Psoas muscle (tissue), 8 donors: ENCODE results near the gene CAPN15. TPM values are rescaled to one million over a fixed set of nuclear protein-coding genes. Genes with fewer than 3 reads are reported as not detected.

Experiments used
- ATAC-seq, 4 donors: fragments of 200-7000 bp; cut with Tn5 transposase; one replicate each; pipeline ENCODE4 v1.9.1; 2020; ENCODE audit warnings: moderate library complexity in 3 of 4, mild to moderate bottlenecking in 2 of 4
- DNase-seq, 2 donors: peaks; one replicate each; pipeline ENCODE4 v3.0.0-alpha.2; 2020
- H3K27ac ChIP-seq: fragments of 200-600 bp; one replicate; pipeline ENCODE4 v1.8.0; 2022
- H3K27me3 ChIP-seq, 3 donors: fragments of 200-600 bp in 1 of 3; one replicate each; pipeline versions ENCODE4 v1.6.1 to v1.8.0; 2013 to 2022; ENCODE audit warnings: low read length in 2 of 3, mild to moderate bottlenecking in 2 of 3, moderate library complexity in 1 of 3; ENCODE audit not compliant: insufficient read depth in 3 of 3
- H3K36me3 ChIP-seq, 2 donors: fragments of 200-600 bp in 1 of 2; one replicate each; pipeline versions ENCODE4 v1.6.1 to v1.8.0; 2013 to 2022; ENCODE audit warnings: low read depth in 1 of 2, mild to moderate bottlenecking in 1 of 2, moderate library complexity in 1 of 2; ENCODE audit not compliant: insufficient read depth in 1 of 2
- H3K4me1 ChIP-seq: fragments of 200-600 bp; one replicate; pipeline ENCODE4 v1.8.0; 2022
- H3K4me3 ChIP-seq: fragments of 200-600 bp; one replicate; pipeline ENCODE4 v1.8.0; 2022; ENCODE audit warnings: mild to moderate bottlenecking
- H3K9me3 ChIP-seq: fragments of 200-600 bp; one replicate; pipeline ENCODE4 v1.8.0; 2022
- WGBS, 3 donors: extraction: QIAGEN DNeasy Blood & Tissue Kit; methylation state at CpG; one replicate each; pipeline versions ENCODE4 v1.1.6 to v1.1.7; 2013; 5-methylcytosine and 5-hydroxymethylcytosine counted together
- intact Hi-C, 2 donors: fragments of 100-400 bp; cut with DNase I; formaldehyde crosslinking; loops; one replicate each; pipeline versions ENCODE4 v1.11.0 to v1.14.2; 2022
- polyA plus RNA-seq, 3 donors: library from polyadenylated mRNA; stranded (reverse); fragments of 200-250 nt; gene quantifications; one replicate each; pipeline ENCODE4 v1.2.3, GENCODE V29; 2013
- total RNA-seq, 4 donors: library from RNA; stranded (reverse); fragmentation: NEBNext Ultra II Directional in 2 of 4; extraction: Animal tissue kit (Norgen Biotek cat#: 25700) in 2 of 4; gene quantifications; one replicate each; pipeline versions ENCODE4 v1.2.1 to v1.2.4, GENCODE V29; 2021 to 2023
- TF ChIP-seq, protein P1 (sequence below): fragments of 200-600 bp; IDR thresholded peaks from one replicate; pipeline ENCODE4 v1.8.0; 2022; ENCODE audit warnings: antibody characterized with exemption
- donor health status: healthy with polysubstance abuse.
- donor health status: DM: no; HTN: no; CAD: no; lungs with moderate emphysema.
- donor health status: Bipolar disorder and iron deficiency.
- donor health status: healthy.
- donor health status: DM: yes; HTN: yes; CAD: no.
- donor health status: DM: no; HTN: no; CAD: no.
- donor health status: DM: no; HTN: no; CAD: no.
- donor health status: DM: yes; HTN: yes; CAD: no.

The CAPN15 gene
- total and polyA plus RNA-seq, 7 donors = 14.9 to 32.1 (median 25.5) TPM

DNA sequence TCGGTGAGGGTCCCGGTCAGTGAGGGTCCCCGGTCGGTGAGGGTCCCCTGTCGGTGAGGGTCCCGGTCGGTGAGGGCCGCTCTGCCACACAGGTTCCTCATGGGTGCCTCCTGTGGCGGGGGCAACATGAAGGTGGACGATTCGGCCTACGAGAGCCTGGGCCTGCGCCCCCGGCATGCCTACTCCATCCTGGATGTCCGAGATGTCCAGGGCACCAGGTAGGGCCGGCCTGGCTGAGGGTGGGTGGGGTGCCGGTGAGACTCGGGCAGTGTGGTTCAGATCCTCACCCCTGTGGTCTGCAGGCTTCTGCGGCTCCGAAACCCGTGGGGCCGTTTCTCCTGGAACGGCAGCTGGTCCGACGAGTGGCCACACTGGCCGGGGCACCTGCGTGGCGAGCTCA, 23.7 kb downstream of the CAPN15 start:
- TF ChIP-seq, protein P1, sequence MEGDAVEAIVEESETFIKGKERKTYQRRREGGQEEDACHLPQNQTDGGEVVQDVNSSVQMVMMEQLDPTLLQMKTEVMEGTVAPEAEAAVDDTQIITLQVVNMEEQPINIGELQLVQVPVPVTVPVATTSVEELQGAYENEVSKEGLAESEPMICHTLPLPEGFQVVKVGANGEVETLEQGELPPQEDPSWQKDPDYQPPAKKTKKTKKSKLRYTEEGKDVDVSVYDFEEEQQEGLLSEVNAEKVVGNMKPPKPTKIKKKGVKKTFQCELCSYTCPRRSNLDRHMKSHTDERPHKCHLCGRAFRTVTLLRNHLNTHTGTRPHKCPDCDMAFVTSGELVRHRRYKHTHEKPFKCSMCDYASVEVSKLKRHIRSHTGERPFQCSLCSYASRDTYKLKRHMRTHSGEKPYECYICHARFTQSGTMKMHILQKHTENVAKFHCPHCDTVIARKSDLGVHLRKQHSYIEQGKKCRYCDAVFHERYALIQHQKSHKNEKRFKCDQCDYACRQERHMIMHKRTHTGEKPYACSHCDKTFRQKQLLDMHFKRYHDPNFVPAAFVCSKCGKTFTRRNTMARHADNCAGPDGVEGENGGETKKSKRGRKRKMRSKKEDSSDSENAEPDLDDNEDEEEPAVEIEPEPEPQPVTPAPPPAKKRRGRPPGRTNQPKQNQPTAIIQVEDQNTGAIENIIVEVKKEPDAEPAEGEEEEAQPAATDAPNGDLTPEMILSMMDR = no peak
- Histone ChIP-seq H3K27ac (no peak overlapping the region), H3K4me3 (no peak overlapping the region), H3K4me1 (no peaks in the 10 kb centered on the region), H3K27me3 (no peaks in the 10 kb centered on the region), H3K36me3 (peaks cover 8 to 58% of the 10 kb centered on the region in 2 donors), H3K9me3 (no peaks in the 10 kb centered on the region)
- DNase-seq (no peak), ATAC-seq (no peak)
- WGBS, 3 donors = 96 to 97% (median 97%) methylated on average over 24 to 28 of the region's 28 CpGs
- intact Hi-C loops = no loop called here

DNA sequence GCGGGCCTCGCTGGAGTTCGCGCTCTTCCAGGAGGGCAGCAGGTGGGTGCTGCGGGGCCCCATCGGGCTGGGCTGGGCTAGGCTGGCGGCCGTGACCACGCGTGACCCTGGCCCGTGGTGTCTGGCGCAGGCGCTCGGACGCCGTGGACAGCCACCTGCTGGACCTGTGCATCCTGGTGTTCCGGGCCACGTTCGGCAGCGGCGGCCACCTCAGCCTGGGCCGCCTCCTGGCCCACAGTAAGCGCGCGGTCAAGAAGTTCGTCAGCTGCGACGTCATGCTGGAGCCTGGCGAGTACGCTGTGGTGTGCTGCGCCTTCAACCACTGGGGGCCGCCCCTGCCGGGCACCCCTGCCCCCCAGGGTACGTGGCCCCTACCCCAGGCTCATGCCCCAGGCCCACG, 24.7 kb downstream of the CAPN15 start:
- no peak for ATAC-seq
- Histone ChIP-seq H3K36me3 (peaks cover 8 to 58% of the 10 kb centered on the region in 2 donors), H3K27ac (no peak overlapping the region), H3K4me3 (no peak overlapping the region), H3K4me1 (no peaks in the 10 kb centered on the region), H3K9me3 (no peaks in the 10 kb centered on the region), H3K27me3 (no peaks in the 10 kb centered on the region)
- intact Hi-C loops = no loop called here
- DNase-seq = no peak
- WGBS, 3 donors = 94 to 95% (median 95%) methylated on average over 31 to 35 of the region's 35 CpGs
- TF ChIP-seq, protein P1 = no peak

DNA sequence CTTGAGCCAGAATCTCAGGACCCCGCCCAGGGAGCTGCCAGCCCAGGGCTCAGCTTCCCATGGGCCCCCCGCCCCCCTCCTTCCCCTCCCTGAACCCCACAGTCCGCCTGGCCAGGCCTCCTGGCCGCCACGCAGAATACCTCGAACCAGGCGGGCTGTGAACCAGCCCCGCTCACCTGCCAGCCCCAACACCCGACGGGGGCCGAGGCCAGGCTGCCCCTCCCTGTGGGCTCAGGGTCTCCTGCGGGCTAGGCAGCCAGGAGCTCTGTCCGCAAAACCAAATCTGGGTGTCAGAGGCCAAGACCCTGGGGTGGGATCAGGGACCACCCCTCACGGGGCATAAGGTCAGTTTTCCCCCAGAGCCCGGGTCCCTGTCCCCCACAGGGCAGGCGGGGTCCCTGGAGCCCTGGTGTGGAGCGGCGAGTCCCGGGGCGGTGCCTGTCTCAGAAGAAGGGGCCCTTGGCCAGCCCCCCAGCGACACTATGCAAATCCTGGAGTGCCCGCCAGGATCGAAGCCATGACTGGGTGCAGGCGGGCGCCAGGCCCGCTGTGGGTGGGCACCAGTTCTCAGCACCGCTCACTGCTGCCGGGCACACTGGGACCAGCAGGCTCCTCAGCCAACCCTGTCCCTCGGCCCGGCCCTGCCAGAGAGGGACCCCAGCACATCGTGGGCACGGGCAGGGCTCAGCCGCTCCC, 26.2 kb downstream of the CAPN15 start:
- Histone ChIP-seq H3K27me3 (peaks cover 0 to 6% (median 0%) of the 10 kb centered on the region in 3 donors), H3K4me1 (no peaks in the 10 kb centered on the region), H3K36me3 (peaks cover 8 to 44% of the 10 kb centered on the region in 2 donors), H3K27ac (no peak overlapping the region), H3K4me3 (no peak overlapping the region), H3K9me3 (no peaks in the 10 kb centered on the region)
- DNase-seq (no peak), ATAC-seq (no peak)
- intact Hi-C loops = no loop called here
- 91 to 96% (median 93%) methylated on average over 20 to 33 of the region's 33 CpGs for whole genome bisulfite sequencing, 3 donors
- TF ChIP-seq, protein P1 = no peak

DNA sequence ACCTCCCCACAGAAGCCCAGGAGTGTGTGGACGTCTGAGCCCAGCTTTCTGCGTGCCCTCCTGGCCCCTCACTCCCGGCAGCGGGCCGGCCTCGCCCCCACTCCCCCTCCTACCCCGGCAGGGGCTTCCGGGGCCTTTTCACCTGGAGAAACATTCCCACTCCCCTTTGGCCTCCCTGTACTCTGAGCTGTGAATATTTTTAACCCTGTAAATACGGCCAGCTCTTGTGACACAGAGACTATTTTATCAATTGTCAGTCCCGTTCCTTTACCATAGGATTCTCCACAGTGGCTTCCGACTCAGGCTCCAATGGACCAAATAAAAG, 26.7 kb downstream of the CAPN15 start:
- intact Hi-C loops = no loop called here
- Histone ChIP-seq H3K9me3 (no peaks in the 10 kb centered on the region), H3K27me3 (peaks cover 0 to 11% (median 0%) of the 10 kb centered on the region in 3 donors), H3K4me3 (no peak overlapping the region), H3K4me1 (no peaks in the 10 kb centered on the region), H3K36me3 (peaks cover 8 to 39% of the 10 kb centered on the region in 2 donors), H3K27ac (no peak overlapping the region)
- no peak for ATAC-seq
- no peak for DNase-seq
- TF ChIP-seq, protein P1 = no peak
- WGBS, 3 donors = 88 to 94% (median 89%) methylated on average over 10 to 11 of the region's 11 CpGs
